Stimulated activated CD8-positive, alpha-beta memory T cell treated with anti-CD3 and anti-CD28 coated beads, Interleukin-4, amount 100 ng/mL, for 48 hours (primary cell): ENCODE data around the gene RIPPLY2.
"Not testable (repeated sequence)": the region's sequence is repeated elsewhere in the genome, so short reads cannot be mapped to it uniquely, and the experiment has no call there.

ENCODE experiments used
- DNase-seq: peaks from one replicate; pipeline ENCODE4 v3.0.0-alpha.2; 2020

RIPPLY2 gene

DNA sequence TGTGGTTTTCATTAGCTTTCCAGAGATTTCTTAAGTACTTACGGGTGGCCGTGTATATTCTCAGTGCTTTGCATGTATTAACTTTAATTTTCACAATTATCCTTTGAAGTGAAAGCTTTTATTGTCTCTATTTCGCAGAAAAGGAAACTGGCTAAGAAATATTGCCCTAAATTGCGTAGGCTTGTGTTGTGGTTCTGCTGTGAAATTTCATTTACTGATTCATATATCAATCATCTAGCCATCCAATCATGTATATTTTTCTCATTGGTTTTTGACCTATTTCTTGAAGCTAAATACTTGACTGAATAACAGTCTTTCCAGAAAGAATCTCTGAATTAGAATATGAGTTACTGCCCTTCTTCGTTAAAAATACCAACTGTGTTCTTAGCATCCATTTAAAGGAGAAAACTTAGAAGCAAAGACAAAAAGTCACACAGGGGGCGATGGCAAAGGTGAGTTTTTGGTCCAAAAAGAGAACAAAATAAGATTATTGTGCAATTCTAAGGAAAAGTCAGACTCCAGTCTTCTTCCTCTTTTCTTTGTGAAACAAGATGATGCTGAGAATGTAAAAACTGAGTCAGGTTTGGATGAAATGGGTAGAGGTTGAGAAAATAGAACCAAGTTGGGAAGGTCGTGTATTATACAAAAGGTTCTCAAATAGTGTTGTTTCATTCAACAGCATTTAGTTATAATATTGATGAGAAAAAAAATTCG lies 7.8 kb downstream of the RIPPLY2 start:
- DNase-seq, result no peak

DNA sequence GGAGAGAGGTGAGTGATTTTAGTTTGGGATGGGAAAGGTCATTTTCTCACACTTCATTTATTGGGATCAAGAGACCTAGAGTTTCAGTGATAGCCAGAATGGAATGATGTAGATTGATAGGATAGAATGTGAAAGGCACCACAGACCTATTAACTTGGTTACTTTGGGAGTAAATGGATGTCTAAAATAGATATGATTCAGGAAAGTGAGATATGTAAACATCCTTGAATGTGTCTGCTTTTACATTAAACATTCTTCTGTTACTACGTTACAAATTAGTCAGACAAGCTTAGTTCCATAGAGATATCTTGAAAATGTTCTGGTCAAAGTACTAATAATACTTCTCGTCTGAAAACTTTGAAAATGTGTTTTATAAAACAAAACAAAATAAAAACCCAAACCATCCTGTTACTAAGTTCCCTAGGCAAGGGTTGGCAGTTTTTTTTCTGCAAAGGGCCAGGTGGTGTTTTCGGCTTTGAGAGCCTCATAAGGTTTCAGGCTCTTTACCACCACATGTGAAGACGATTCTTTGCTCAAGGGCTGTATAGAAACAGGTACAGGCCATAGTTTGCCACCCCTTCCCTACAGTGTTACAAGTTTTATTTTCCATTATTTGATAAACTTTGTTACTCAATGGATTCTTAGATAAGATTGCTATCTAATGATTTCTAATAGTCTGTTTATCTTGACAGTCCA lies 9.8 kb downstream of the RIPPLY2 start:
- no peak for DNase-seq

GRCh38 chr6:83867043-83867442 lies 13.9 kb downstream of the RIPPLY2 start:
- DNase-seq, result no peak

DNA sequence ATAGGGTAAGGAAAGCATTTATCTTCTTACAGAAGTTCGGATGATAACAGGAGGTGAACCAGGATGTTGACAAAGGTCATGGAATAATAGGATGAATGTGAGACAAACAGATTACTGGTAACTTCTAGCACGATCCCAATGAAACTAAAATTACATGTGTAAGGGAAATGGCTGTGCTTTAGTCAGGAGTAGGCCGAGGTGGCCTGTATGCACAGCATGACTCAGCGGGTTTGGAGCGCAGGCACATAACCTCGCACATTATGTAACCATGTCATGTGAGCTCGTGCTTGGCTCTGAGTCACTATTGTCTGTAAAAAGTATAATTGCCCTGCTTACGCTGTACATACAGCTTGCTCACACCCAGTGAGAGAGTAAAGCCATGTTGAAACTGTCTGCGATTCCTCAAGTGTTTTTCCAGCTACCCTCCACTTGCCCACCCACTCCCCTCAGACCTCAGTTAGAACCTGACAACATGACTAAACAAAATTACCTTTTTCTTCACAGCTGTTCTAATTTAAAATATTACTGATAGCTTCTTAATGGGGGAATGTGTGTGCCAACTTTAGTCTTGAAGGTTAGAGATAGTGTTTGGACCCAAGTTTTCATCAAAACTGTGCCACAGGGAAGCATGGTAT lies 14.5 kb downstream of the RIPPLY2 start:
- DNase-seq, result peak; percentile 33

- no peak for DNase-seq
Observed at GRCh38 chr6:83868639-83869038, 15.5 kb downstream of the RIPPLY2 start.

DNA sequence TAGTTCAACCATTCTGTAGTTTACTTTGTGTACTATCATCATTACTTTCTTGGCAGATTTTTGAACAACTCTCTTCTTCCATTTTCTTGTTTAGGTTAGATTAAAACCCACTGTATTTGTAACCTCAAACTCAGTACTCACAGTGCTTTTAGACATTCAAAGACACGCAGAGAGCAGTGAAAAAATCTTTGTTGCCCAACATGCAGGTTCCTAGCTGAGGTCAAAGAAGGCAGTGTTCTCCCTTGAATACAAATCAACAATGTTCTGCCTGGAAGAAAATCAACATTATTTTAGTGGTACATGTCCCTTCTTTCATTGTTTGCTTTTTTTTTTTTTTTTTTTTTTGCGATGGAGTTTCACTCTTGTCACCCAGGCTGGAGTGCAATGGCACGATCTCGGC lies 17.5 kb downstream of the RIPPLY2 start:
- DNase-seq, result no peak

DNA sequence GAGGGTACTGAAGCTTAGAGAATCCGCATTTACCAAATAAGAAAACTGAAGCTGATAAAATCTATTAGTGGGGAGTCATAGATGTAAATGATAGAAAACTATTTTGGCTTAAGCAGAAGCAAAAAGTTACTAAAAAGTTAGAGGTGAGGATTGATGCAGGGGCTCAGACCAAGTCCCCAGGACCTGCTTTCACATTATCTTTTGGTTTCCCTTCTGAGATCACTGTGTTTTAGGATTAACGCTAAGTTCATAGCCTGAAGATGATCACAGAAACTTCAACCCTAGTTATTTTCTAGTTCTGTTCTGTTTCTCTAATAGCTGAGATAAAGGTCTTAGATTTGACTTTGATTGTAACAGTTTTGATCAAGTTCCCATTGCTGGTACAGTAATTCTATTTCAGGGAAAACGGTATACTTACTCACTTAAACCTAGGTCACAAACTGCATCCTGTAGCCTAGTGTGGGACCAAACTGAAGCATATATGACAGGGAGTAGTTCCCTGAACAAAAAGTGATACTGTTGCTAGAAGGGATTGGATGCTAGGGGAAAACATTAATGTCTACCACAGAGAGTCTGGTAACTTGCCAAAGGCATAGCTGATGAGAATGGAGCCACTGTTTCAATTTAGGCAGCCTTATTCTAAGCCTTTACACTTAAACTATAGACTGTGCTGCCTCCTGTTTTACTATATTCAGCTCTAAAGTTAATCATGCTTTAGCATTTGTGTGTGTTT lies 19.4 kb downstream of the RIPPLY2 start:
- DNase-seq, result no peak

DNA sequence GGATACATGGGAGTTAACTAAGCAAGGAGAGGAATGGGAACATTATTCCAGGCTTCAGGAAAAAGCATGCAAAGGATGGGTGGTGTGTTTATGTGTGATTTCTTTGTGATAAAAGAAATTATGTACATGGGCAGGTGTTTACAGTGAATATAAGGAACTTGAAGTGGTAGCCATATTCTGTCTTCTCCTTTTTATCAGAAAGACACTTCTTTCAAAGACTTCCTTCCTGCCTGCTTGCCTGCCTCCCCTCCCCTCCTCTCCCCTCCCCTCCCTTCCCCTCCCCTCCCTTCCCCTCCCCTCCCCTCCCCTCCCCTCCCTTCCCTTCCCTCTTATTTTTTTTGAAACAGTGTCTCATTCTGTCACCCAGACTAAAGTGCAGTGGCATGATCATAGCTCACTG lies 20.7 kb downstream of the RIPPLY2 start:
- DNase-seq, result no peak

DNA sequence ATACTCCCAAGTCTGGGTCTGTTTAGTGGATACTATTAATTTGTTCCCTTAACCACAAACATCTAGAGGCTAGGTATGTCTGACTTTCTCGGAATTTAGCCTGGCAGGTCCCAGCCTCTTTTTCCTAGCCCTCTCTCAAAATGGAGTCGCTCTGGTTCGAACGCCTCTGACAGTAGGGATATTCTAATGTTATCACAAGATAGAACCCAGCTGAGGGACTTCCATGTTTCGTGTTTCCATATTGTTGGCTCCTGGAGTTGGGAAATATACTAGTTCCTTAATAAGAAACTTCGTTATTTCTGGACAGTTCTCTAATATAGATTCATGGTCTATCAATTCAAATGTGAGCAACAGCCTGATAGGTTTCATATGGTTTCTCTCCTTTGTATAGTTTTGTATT lies 22.7 kb downstream of the RIPPLY2 start:
- no peak for DNase-seq

DNA sequence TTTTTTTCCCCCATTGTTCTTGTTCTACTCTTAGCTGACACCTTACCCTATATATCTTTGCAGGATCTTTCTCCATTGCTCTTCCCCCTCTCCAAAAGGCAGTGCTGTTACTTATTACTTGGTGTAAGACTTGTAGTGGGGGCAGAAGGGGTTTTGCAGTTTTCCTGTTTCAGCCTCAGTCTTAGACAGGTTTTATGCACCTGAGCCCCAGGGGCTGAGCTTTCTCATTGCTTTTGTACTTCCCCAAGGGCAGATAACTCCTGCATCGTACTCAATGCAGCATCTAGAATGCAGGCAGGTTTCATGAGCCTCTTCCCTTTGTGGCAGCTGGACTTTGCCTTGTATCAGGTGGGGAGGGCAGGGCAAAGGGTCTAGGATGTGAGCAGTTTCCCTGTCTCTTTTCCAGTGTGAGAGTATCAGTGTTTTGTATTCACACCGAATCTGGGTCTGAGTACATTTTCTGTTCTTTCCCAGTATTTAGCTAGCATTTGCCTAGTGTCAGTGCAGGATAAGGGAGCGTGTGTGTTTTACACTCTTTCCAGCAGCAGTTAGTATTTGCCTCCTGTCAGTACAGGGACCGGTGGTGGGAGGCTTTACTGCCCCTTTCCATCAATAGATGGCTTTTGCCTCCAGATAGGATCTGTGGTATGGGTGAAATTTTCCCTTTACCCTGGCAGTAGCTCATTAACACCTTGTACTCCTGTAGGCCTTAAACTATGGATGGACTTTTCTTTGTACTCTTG lies 25.9 kb downstream of the RIPPLY2 start:
- DNase-seq, result no peak

DNA sequence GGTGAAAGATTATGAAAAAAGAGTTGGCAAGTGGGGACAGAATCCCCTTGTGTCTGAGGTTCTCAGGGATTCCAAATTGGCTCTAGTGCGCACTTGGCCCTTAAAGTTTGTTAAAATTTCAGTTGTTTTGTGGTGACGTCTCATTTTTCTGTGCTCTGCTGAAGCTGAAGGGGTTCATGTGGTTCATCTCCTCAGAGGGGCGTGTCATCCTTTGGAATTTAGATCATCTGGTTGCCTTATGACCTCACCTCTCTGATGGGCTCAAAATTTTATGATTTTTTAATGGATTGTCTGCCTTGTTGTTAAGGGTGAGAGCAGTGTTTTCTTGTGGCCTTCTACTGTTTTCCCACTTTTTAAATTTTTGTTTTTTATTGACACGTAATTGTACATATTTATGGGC lies 26.6 kb downstream of the RIPPLY2 start:
- no peak for DNase-seq

GRCh38 chr6:83883240-83883639 lies 30.1 kb downstream of the RIPPLY2 start:
- DNase-seq, result no peak

DNA sequence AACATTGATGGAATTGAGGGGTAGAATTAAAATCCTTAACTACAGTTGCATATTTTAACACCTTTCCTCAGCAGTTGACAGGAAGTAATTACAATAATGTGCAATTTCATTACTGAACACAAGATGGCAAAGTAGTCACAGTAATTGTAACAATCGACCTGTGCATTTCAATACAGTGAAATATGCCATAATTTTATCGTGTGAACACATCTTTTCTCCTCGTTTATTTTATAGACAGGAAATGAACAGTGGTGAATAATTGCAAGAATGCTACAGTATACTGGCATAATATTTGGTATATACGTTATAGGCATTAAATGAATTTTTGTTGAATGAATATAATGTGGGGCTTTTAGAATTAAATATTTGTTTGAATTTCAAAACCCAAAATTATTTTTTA lies 31.4 kb downstream of the RIPPLY2 start:
- DNase-seq, result no peak

- DNase-seq, result no peak
Observed at GRCh38 chr6:83885984-83886383, 32.8 kb downstream of the RIPPLY2 start.

- DNase-seq, result no peak
Observed at GRCh38 chr6:83889621-83890020, 36.5 kb downstream of the RIPPLY2 start.

DNA sequence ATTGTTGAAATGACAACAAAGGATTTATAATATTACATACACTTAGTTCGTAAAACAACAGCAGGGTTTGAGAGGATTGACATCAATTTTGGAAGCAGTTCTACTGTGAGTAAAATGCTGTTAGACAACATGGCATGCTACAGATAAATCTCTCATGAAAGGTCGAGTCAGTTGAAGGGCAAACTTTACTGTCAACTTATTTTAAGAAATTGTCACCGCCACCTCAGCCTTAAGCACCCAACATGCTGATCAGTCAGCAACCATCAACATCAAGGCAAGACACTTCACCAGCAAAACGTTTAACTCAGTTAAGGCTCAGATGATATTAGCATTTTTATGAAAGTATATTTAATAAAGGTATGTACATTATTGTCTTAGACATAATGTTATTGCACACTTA lies 37.4 kb downstream of the RIPPLY2 start:
- no peak for DNase-seq

GRCh38 chr6:83891586-83891985 lies 38.4 kb downstream of the RIPPLY2 start:
- no peak for DNase-seq

DNA sequence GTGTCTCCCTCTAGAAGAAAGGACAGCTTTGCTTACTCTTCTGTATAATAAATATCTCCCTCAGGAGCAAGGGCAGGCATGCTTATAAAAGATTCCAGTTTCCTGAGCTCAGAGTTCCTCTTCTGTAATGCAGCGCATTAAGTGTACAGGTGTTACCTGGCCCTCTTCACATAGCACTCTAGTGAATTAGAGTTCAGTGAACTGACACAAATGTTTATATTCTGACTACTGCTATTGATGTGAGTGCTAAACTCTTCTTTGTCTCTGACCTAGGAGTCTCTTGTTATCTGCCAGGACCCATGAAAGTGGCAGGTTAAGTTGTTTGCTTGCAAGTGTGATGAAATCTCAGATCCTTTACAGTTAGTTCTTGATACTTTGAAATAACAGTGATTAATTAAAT lies 39.9 kb downstream of the RIPPLY2 start:
- no peak for DNase-seq

- DNase-seq, result not testable (repeated sequence)
Observed at GRCh38 chr6:83897094-83897493, 43.9 kb downstream of the RIPPLY2 start.

- no peak for DNase-seq
Observed at GRCh38 chr6:83901624-83902023, 48.5 kb downstream of the RIPPLY2 start.

GRCh38 chr6:83904395-83904794 lies 51.2 kb downstream of the RIPPLY2 start:
- DNase-seq, result no peak

GRCh38 chr6:83905648-83906047 lies 52.5 kb downstream of the RIPPLY2 start:
- DNase-seq, result no peak
